ENCODE results near the gene LRRC42.
"Not testable (repeated sequence)": the region's sequence is repeated elsewhere in the genome, so short reads cannot be mapped to it uniquely, and the experiment has no call there.

LRRC42 gene

DNA sequence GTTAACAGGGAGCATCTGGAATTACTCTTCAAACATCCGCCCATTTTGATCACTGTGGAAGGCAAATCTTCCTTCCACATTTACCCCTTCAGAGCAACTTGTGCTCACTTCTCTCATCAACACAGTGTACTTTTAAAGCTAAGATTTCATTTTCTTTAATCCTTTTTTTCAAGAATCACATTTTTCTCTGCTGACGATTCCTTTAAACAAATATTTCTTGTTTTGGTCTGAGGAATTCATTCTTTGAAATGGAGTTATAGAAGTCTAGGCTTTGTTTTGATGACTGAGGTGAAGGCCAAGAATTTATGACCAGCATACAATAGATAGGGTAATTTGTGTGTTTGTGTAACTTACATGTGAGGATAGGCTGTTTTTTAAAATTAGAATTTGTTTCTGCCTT lies 25.6 kb downstream of the LRRC42 start:
- DNase-seq: no peak

DNA sequence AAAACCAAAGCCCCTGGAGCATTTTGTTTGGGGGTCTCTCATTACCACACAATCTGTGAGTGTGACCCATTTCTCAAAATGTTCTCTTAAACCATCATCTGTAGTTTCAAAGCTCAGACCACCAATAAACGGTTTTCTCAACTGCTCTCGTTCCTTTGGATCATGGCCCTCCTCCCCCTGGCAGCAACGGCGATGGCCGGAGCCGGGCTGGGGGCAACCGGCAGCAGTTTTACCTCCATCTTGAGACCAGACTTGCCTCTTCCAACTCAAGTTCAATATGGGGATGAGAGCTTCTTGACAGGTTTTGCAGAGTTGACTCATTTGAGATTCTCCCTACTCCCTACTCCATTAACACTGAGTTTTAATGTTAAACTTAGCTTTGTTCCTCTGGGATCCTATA lies 29.7 kb downstream of the LRRC42 start:
- no peak for DNase-seq

DNA sequence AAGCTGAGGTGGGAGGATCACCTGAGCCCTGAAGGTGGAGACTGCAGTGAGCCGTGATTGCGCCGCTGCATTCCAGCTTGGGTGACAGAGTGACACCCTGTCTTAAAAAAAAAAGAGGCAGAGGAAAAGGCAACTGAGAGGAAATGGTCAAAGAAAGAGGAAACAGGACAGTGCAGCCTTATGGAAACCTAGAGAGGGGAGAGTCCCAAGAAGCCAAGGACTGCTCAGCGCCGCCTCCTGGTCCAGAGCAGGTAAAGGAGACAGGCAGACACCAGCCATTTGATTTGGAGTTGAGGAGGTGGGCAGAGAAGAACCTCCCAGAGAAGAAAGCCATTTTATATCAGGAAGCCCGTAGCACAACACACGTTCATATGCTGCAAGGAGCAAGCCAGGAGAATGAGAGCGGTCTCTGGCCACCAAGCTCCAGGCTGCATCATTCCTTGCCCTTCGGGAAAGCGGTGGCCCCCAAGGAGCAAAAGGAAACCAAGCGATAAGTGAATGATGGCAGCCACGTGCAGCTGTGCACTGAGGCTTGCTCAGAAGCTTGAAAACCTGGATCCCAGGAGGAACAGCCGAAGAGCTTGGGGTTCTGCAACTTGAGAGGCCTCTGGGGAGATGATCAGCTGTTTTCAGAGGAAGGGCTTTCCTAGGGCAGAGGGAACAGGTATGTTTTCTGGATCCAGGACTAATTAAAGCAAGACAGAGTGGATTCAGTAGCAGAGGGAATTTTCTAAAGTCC lies 33.7 kb downstream of the LRRC42 start:
- no peak for DNase-seq

DNA sequence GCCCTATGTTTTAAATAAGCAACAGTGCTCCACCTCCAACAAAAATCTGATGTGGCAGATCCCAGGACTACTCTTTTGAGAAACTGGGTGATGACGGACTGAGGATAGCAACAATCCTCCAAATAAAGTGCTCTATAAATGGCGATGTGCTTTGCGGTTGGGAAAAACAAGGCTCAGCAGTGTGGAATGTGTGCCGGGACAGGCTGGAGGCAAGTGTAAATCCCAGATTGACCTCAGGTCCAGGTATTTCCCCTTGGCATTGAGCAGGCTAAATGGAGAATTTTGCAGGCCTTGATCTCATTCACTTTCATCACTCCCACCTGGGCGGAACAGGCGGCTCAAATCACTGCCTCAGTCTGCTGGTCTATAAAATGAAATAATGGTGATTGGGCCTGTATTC lies 35.1 kb downstream of the LRRC42 start:
- no peak for DNase-seq

DNA sequence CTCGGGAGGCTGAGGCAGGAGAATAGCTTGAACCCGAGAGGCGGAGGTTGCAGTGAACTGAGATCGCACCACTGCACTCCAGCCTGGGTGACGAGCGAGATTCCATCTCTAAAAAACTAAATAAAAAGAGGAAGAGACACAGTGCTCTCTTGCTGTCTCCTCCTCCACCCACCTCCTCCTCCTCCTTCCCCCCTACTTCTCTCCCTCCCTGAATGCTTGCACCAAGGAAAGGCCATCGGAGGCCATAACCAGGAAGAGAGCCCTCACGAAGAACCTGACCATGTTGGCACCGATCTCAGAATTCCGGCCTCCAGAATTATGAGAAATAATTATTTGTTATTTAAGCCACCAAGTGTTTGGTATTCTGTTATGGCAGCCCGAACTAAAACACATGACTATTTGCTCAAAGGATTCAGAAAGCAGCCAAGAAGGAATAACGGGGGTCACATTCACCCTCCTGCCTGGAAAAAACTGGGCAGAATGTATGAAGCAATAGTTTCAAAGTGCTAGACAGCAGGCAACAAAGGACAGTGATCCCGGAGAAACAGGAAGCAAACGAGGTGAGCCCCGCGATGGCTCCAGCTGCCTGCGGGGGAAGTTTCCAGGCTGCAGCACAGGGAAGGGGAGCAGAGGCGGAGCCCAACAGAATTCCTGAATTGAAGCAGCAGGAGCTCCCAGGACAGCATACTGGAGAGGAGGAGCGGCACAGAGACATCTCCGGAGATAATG lies 36.0 kb downstream of the LRRC42 start:
- DNase-seq: no peak

DNA sequence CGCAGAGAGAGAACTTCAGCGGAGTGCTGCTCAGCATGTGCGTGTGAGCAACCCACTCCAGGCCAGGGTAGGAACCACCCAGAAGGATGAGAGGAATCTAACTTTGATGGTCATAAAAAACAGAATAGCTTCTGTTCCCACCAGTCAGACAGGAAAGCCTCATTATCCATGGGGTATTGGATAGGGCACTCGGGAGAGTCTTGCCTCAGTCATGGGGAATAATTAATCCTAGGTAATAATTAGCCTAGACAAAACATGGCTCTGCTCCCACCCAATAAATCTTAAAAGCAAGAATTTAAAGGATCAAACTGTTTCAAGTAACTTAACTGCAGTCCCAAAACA lies 36.6 kb downstream of the LRRC42 start:
- no peak for DNase-seq

DNA sequence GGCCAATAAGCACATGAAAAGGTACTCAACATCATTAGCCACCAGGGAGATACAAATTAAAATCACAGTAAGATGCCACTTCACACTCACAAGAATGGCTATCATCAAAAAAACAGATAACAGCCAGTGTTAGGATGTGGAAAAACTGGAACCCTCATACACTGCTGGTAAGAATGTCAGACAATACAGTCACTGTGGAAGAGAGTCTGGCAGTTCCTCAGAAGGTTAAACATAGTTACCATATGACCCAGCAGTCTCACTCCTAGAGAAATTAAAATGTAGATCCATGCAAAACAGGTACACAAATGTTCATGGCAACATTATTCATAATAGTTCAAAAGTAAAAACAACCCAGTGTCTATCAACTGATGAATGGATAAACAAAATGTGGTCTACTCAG lies 38.6 kb downstream of the LRRC42 start:
- no peak for DNase-seq

DNA sequence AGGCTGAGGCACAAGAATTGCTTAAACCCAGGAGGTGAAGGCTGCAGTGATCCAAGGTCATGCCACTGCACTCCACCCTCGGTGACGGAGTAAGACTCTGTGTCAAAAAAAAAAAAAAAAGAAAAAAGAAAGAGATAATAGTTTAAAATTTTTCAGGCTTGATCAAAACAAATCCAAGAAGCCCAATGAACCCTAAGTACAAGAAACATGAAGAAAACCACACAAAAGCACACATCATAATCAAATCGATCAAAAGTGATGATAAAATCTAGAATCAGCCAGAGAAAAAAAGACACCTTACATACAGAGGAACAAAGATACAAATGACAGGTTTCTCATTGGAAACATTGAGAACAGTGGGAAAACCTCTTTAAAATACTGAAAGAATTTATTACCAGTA lies 40.3 kb downstream of the LRRC42 start:
- DNase-seq: no peak

DNA sequence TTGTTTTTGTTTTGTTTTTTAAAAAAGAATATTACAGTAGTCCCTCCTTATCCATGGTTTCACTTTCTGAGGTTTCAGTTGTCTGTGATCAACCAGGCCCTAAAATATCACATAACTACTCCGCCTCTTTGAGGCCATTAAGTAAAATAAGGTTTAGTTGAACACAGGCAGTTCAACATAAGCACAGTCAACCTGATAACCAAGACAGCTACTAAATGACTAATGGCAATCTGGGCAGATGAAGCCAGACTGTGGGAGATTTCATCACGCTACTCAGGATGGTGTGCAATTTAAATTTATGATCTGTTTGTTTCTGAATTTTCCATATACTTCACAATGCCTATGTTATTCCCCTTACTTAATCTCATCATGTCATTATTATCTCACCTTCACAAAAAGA lies 41.7 kb downstream of the LRRC42 start:
- DNase-seq: no peak

DNA sequence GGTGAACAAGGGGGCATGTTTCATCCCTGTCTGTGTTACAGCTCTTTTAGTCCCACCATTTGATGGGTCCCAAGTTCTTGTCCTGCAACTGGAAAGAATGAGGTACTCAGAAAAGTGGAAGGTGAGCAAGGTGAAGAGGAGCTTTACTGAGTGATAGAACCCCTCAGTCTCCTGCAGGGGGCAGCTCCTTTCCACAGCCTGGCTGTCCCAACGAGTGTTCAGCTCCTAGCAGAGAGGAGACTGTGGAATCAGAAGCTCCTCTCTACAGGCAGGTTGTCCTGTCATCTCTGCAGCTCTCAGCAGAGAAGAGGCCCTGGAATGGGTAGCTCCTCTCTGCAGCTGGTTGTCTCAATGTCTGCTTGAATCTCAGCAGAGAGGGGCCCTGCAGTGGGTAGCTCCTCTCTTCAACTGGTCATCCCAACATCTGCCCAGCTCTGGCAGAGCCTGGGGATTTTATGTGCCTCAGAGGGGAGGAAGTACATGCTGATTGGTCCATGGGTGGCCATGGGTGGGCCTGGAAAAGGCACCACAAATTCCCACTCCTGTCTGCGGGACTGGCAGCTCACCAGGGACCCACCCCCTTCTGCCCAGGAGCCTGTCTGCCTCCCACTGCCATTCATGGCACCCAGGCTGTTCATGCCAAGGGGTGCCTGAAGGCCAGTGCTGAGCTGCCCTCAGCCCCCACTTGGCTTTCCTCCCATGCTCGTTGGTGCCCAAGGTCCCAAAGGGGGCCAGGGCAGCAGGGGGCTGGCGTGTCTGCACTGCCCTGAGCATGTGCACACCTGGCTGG lies 46.1 kb downstream of the LRRC42 start:
- no peak for DNase-seq

DNA sequence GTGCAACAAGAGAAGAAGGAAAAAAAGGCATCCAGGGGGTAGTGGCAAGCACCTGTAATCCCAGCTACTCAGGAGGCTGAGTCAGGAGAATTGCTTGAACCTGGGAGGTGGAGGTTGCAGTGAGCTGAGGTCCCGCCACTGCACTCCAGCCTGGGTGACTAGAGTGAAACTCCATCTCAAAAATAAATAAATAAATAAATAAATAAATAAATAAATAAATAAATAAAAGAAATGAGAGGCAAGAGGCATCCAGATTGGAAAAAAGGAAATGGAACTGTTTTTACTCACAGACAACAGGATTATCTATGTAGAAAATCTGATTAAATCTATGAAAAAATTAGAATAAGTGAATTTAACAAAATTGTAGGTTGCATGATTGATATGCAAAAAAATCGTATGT lies 48.4 kb downstream of the LRRC42 start:
- DNase-seq: not testable (repeated sequence)

DNA sequence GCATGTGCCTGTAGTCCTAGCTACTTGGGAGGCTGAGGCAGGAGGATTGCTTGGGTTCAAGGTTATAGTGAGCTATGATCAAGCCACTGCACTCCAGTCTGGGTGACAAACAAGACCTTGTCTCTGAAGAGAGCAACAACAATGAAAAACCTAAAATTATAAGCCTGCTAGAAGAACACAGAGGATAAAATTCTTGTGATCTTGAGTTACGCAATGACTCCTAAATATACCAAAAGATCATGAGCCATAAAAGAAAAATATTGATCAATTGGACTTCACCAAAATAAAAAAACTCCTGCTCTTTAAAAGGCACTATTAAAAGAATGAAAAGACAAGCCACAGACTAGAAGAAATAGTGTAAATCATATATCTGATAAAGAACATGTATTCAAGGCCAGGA lies 49.5 kb downstream of the LRRC42 start:
- no peak for DNase-seq

DNA sequence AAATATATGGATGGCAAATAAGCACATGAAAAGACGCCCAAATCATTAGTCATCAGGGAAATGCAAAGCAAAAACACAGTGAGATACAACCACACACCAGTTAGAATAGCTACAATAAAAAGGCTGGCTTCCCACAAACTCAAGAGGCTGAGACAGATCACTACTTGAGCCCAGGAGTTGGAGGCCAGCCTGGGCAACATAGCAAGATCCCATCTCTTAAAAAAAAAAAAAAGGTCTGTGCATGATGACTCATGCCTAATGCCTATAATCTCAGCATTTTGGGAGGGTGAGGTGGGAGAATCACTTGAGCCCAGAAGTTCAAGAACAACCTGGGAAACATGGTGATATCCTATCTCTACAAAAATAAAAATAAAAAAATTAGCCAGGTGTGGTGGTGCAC lies 52.1 kb downstream of the LRRC42 start:
- DNase-seq: no peak

DNA sequence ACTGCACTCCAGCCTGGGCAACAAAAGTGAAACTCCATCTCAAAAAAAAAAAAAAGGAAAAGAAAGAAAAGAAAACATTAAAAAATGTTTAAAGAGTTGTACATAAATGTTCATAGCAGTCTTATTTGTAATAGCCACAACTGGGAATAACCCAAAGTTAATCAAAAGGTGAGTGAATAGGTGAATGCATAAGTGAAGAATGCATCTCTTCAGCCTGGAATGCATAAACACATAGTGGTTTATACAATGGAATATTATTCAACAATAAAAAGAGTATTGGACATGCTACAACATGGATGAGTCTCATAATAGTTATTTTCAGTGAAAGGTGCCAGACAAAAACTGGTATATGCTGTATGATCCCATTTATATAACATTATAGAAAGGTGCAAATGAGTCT lies 53.8 kb downstream of the LRRC42 start:
- no peak for DNase-seq

DNA sequence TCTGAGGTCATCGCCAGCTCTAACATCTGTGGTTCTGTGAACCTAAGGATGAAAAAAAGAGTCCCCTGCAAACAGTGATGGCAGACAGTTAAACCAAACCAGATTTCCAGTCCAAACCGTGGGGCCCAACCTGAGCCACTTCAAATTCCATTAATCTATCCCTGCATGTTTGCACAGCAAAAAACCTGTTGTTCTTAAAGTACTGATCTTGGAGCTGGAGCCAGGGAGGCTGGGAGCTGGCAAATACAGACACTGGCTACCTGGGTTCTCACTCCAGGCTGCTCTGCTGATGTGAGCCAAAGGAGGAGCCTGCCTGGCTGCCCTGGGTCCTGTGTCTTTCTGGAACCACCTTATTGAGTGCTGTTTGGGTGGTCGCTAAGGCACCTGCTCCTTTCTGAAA lies 55.4 kb downstream of the LRRC42 start:
- DNase-seq: peak; percentile 54

DNA sequence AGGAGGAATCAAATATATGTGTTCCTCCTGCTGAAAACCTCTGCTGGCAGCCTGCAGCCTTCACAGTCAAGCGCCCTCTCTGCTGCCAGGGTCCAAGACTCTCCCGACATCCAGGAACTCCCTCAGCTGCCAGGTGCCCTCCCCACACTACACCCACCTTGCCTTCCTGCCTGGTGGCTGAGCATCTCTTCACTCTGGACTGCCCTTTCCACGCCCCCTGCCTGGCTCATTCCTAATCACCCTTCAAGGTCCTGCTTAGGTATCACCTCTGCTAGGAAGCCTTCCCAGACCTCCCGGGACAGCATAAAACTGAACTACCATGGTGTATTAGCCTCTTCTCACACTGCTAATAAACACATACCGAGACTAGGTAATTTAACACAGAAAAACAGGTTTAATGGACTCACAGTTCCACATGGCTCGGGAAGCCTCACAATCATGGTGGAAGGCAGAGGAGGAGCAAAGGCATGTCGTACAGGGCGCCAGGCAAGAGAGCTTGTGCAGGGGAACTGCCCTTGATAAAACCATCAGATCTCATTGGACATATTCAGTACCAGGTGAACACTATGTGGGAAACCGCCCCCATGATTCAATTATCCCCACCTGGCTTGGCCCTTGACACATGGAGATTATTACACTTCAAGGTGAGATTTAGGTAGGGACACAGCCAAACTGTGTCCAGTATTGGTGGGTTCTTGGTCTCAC lies 56.5 kb downstream of the LRRC42 start:
- no peak for DNase-seq

DNA sequence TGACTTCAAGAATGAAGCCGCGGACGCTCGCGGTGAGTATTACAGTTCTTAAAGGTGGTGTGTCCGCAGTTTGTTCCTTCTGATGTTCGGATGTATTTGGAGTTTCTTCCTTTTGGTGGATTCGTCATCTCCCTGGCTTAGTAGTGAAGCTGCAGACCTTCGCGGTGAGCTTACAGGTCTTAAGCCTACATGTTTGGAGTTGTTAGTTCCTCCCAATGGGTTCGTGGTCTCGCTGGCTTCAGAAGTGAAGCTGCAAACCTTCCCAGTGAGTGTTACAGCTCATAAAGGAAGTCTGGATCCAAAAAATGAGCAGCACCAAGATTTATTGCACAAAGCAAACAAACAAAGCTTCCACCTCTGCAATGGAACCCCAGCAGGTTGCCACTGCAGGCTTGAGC lies 57.1 kb downstream of the LRRC42 start:
- no peak for DNase-seq

DNA sequence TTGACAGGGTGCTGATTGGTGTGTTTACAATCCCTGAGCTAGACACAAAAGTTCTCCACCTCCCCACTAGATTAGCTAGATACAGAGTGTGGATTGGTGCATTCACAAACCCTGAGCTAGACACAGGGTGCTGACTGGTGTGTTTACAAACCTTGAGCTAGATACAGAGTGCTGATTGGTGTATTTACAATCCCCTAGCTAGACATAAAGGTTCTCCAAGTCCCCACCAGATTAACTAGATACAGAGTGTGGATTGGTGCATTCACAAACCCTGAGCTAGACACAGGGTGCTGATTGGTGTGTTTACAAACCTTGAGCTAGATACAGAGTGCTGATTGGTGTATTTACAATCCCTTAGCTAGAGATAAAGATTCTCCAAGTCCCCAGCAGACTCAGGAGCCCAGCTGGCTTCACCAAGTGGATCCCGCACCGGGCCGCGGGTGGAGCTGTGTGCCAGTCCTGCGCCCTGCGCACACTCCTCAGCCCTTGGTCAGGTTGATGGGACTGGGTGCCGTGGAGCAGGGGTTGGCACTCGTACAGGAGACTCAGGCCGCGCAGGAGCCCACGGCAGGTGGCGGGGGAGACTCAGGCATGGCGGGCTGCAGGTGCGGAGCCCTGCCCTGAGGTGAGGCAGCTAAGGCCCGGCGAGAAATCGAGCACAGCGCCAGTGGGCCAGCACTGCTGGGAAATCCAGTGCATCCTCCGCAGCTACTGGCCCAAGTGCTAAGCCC lies 57.8 kb downstream of the LRRC42 start:
- DNase-seq: not testable (repeated sequence)

DNA sequence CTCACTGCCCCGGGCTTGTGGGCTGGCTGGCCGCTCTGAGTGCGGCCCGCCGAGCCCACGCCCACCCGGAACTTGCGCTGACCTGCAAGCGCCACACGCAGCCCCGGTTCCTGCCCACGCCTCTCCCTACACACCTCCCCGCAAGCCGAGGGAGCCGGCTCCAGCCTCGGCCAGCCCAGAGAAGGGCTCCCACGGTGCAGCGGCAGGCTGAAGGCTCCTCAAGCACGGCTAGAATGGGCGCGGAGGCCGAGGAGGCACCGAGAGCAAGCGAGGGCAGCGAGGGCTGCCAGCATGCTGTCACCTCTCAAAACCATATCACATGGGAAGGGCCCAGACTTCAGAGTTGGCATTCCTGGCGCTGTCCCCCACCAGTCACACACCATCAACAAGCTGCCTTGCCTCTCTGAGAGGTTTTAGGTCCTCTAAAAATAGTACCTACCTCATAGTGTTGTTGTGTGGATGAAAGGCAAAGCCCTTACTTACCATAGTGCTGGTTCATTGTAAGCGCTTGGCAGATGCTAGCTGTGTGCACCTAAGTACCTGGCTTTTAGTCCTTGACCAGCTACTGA lies 58.4 kb downstream of the LRRC42 start:
- DNase-seq: no peak

DNA sequence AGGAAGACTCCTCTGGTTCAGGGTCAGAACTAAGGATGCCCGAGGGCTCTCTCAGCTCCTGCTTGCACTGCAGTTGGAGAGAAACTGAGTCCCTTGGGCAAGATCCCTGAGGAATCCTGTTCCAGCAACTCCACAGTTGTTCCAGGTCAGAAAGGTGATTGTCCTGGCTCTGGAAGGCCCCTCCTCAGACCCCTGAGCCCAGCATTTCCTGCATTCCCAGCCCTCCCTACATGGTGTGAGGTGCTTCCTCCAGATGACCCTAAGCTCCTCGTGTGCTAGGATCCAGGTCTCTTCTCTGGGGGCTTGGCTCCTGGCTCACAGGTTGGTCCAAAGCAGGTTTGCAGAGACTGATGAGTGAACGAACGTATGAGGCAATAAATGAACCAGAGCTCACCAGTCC lies 60.4 kb downstream of the LRRC42 start:
- no peak for DNase-seq

DNA sequence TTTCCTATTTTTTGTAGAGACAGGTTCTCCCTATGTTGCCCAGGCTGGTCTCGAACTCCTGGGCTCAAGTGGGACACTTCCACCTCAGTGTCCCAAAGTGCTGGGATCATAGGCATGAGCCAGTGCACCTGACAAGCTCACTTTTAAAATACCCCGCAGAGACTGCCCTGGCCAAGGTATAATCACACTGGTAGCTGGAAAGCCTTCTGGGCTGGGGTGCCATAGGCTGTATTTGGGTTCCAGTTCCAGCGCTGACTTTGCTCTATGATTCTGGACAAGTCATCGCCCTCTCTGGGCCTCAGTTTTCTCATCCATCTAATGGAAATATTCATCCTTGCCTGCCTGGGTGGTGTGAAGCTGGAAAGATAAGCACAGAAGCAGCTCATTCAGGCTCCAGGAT lies 61.5 kb downstream of the LRRC42 start:
- no peak for DNase-seq

DNA sequence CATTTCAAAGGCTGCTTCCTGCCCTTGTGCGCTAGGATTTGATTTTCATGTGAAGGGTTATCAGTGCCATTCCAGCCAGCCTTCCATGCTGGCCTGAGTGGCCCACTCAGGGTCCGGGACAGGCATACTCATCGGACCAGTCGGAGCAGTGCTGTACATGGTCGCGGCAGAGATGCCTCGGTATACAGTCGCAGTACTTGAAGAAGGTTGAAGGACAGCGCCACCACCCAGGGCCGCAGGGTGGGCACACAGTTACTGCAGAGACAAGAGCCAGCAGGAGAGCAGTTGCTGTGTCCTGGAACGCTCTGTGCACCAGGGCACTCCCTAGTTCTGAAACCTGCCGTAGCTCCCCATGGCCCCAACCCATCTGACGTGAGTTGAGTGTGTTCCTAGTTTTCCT lies 62.7 kb downstream of the LRRC42 start:
- no peak for DNase-seq

Measured in NCI-H774 (cell line).